KG1 (cell line): ENCODE data around the gene TARBP1.

ENCODE experiments used
- DNase-seq: peaks from one replicate; lab custom pipeline; 2025; lab: John Stamatoyannopoulos, UW

TARBP1 gene

GRCh38 chr1:234484991-234485739 lies 6.2 kb upstream of the TARBP1 start:
- no peak for DNase-seq

DNA sequence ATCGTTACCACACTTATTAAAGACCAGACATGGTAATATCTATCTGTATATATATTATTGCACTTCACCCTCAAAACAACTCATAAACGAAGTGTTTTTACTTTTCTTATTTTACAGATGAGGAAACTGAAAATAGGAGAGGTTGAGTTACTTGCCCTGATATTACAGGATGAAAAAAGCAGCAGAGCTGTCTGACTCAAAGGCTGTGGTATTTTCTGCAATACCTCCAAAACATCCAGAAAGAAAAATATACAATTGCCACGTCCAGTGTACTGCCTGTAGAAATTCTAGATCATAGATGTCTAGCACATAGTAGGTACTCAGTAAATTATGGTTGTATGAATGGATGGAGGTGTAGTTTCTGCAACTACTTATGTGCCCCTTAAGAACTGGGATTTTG lies 5.2 kb upstream of the TARBP1 start:
- no peak for DNase-seq

DNA sequence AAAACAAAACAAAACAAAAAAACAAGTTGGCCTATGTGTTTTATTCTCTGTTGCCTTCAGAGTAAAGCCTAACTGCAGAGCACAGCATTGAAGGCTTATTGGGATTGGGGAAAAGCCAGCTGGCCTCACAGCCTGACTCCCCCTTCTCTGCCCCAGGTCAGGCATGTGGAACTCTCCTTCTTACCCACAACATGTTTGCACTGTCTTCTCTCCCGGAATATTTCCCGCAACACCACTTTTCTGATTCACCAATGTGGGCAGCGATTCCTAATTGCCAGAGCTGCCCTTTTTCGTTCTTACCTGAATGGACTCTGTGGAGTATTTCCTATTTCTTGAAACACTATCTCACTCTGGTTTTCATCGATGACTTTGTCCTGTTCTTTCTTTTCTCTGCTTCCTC lies 2.8 kb upstream of the TARBP1 start:
- DNase-seq: no peak

DNA sequence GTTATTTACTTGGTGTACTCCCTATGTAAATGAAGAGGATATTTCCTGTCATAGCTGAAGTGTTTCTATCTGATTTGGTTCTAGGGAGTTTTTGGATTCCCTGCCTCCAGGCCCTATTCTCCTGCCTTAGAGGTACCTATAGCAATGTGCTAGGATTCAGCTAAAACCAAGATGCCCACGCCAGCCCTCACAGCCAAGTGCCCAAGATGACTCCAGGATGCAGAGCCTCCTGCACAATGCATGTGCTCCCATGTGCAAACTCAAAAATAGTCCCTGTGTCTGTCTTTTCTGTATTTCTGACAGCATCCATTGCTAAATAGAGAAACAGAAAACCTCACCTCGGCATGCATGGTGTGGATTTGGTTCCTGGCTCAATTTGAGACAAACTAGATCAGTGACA lies 887 bp upstream of the TARBP1 start:
- no peak for DNase-seq

DNA sequence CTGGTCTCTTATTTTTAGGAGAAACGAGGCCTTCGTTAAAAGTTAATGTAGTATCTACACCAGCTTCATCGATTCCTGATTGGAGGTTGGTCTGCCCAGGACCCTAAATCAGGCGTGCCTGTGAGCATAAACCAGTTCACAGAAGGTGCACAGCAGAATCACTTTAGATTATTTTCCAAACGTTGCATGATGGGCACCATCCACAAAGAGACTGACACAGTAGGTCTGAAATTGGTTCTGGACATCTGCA lies 256 bp upstream of the TARBP1 start:
- DNase-seq: no peak

DNA sequence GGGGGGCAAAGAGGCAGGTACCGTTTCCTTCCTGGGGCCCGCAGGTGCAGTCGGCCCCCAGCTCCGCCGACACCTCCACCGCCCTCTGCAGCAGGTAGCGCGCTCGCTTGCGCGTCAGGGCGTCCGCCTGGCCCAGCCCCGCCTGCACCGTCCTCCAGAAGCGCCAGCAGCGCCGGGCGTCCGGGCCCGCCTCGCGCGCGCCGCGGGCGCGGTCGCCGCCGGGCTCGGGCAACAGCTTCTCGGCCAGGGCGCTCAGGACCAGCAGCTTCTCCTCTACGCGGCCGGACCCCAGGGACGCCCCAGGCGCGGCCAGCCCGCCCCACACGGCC lies 863 bp downstream of the TARBP1 start:
- DNase-seq: peak; percentile 25

DNA sequence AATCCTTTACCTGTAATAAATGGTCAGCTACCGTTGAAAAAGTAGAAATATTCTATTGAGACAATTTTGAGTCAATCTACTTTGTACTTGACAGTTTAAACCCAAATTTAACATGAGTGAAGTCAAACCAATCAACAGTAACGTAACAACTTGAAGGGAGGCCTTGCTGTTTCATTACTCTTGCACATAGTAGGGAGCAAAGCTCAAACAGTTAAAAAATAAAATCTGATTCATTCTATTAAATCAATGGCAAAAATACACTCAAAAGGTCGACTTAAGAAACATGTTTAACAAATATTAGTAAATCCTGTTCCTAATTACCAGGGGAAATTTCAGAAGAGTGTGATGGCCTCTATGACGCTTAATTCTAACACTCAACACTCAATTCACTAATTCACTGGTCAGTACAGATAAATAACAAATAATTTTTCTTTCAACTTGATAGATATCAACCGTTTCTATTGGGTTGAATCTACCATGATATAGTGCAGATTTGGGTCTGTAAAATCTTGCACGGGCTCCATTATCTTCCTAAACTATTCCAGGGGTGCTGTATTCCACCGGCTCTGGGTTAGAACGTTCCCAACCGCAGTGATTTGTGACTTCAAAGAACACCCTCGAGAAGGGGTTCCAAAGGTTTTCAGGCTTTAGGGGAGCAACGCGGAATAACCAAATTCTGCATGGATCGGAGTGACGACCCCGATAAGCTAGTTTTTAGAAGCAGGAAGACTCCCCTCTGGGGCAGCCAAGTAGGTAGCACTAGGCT lies 1.4 kb downstream of the TARBP1 start:
- DNase-seq: no peak

DNA sequence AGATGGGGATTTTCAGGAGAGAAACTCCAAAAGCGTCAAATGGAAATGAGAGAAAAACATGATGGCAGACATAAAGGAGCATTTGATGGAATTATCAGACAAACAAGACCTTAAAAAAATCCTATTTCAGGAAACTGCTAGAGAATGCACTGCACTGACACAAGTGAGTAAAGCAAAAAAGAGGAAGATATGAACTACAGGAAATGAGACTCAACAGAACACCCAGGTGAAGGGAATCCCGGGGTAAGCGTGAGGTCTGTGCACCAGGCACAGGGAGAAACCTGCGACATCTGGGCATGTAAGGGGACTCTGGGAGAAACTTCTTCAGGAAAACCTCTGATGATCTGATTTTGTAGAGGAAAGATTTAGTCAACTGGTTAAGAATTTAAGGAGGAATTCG lies 2.8 kb downstream of the TARBP1 start:
- DNase-seq: no peak

DNA sequence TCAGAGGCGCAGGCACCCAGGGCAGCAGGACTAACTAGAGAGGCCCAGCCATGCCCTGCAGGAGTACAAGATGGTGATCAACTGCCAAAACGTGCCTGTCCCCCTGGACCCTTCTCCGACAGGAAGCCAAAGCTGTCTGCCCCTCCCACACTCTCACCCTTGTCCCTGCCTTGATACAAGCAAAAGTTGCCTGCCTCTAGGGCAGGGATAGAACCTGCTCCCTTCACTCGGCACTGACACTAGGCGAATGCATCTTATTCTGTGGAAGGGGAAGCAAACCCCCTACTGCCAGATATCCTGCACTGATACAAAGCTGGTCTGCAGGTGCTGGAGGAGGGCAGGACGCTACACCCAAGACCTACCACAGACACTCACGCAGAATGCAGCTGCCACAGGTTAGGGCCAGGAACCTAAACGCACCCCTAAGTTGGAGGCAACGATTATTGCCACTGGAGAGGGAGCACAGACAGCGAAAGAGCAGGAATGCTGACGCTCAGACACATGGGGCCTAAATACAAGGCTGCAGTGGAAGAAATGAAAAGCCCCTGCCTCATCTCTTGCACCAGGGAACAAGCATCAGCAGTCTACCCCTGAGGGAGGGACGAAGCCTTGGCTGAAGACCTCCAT lies 3.7 kb downstream of the TARBP1 start:
- no peak for DNase-seq

DNA sequence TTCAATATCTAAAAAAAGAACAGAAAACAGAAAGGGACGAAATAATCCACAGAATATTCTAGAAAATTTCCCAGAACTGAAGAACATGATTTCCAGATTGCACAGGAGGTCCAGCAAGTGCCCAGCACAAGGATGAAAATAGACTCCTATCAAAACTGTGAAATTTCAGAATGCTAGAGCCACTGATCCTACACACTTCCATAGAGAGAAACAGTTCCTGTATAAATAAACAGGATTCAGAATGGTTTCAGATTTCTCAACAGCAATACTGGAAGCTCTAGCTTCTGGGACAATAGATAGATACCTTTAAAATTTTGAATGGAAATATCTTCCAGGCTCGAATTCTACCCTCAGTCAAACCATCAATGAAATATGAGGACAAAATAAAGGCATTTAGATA lies 4.6 kb downstream of the TARBP1 start:
- DNase-seq: no peak

GRCh38 chr1:234473118-234473517 lies 5.9 kb downstream of the TARBP1 start:
- DNase-seq: no peak

DNA sequence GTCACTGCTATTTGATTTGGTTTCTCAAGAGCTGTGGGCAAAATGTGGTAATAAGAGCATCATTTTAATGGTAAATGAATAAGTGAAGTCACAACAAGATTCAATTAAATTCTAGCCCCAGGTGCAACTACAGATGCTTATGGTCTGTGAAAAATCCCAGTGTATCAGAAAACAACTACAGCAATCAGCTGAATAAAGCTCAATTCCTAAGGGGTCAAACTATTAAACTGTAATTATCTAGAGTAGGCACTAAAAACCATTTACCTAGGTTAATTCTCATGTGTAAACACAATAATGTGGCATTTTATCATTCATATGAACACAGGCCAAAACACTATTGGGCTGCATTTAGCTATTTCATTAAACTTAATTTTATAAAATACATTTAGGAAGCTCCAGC lies 9.6 kb downstream of the TARBP1 start:
- DNase-seq: no peak

DNA sequence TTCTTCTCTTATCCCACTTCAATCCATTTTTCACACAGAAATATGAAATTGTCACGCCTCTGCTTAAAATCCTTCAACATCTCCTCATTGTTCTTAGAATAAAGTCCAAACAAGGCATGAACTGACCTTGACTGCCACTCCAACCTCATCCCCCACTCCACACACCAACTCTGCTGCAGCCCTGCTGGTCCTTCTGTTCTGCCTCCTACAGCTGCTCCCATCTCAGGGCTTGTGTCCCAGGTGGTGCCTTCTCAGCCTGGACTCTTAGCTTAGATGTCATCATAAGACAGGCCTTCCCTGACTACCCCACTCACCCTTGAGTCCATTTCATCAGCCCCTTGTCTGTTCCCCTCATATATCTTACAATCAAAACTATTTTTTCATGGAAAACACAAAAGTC lies 10.4 kb downstream of the TARBP1 start:
- no peak for DNase-seq

GRCh38 chr1:234467821-234468220 lies 11.2 kb downstream of the TARBP1 start:
- DNase-seq: no peak

- DNase-seq: no peak
Measured at GRCh38 chr1:234466945-234467344, 12.0 kb downstream of the TARBP1 start.

GRCh38 chr1:234463749-234464148 lies 15.2 kb downstream of the TARBP1 start:
- DNase-seq: no peak

- no peak for DNase-seq
Measured at GRCh38 chr1:234460652-234461051, 18.3 kb downstream of the TARBP1 start.

- no peak for DNase-seq
Measured at GRCh38 chr1:234458352-234459017, 20.5 kb downstream of the TARBP1 start.

GRCh38 chr1:234454926-234455325 lies 24.1 kb downstream of the TARBP1 start:
- DNase-seq: no peak

DNA sequence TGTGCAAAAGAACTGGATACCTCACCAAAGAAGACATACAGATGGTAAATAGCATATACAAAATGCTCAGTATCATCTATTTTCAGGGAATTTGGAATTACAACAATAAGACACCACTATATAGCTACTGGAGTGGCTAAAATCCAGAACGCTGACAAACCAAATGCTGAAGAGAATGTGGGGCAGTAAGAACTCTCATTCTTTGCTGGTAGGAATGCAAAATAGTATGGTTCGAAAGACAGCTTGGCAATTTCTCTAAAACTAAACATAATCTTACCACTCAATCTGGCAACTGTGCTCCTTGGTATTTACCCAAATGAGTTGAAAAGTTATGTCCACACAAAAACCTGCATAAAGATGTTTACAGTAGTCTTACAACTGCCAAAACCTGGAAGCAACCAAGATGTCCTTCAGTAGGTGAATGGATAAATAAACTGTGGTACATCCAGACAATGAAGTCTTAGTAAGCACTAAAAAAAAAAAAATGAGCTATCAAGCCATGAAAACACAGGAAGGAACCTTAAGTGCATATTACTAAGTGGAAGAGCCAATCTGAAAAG lies 26.5 kb downstream of the TARBP1 start:
- DNase-seq: no peak

- no peak for DNase-seq
Measured at GRCh38 chr1:234440348-234440747, 38.6 kb downstream of the TARBP1 start.

- no peak for DNase-seq
Measured at GRCh38 chr1:234438579-234438978, 40.4 kb downstream of the TARBP1 start.
